H4 (cell line): Measurements from ENCODE around the gene SCD5. TPM values are rescaled to one million over a fixed set of nuclear protein-coding genes. Genes with fewer than 3 reads are reported as not detected.
"Not testable (repeated sequence)": the region's sequence is repeated elsewhere in the genome, so short reads cannot be mapped to it uniquely, and the experiment has no call there.

Source experiments
- DNase-seq: peaks from one replicate; pipeline ENCODE4 v3.0.0-alpha.2; 2015; ENCODE audit warnings: low spot score
- total RNA-seq: library from RNA; depleted of rRNA; stranded (reverse); fragments of >200 nt; shearing (Covaris generic); gene quantifications from 2 replicates; pipeline ENCODE4 v1.2.3, GENCODE V29; 2014; rRNA removed

The SCD5 gene
- total RNA-seq = 13.8 and 14.5 TPM in 2 replicates

GRCh38 chr4:82798168-82799005, at the start of gene SCD5:
SCD5 (minus strand) TSS chr4:82798796; CDS start chr4:82798537, 259 bp downstream.
- DNase-seq = peak; percentile 50

GRCh38 chr4:82842593-82842992, 44.0 kb upstream of the SCD5 start:
- DNase-seq = no peak

DNA sequence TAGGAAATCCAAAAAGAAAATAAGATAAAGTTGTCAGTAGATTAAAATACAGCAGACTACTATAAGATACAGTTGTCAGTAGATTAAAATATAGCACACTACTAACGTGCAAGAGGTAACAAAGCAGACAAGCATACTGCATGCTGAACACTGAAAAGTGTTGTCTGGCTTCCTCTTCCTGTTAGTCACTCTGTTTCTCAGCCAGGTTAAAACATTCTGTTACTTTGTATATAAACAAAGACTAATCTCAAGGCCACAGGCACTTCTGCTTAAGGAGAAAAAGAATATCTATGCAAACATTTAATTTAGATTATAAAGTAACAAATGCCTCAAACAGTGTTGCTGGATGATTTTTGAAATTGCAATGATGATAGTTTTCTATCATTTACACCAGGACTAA, 41.0 kb upstream of the SCD5 start:
- peak; percentile 15 for DNase-seq

- DNase-seq = peak; percentile 78
Measured at GRCh38 chr4:82833696-82834313, 35.2 kb upstream of the SCD5 start.

DNA sequence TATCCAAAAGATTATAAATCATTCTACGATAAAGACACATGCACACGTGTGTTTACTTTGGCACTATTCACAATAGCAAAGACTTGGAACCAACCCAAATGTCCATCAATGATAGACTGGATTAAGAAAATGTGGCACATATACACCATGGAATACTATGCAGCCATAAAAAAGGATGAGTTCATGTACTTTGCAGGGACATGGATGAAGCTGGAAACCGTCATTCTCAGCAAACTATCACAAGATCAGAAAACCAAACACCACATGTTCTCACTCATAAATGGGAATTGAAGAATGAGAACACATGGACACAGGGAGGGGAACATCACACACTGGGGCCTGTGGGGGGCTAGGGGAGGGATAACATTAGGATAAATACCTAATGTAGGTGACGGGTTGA, 34.5 kb upstream of the SCD5 start:
- not testable (repeated sequence) for DNase-seq

GRCh38 chr4:82825425-82825824, 26.8 kb upstream of the SCD5 start:
- DNase-seq = no peak

DNA sequence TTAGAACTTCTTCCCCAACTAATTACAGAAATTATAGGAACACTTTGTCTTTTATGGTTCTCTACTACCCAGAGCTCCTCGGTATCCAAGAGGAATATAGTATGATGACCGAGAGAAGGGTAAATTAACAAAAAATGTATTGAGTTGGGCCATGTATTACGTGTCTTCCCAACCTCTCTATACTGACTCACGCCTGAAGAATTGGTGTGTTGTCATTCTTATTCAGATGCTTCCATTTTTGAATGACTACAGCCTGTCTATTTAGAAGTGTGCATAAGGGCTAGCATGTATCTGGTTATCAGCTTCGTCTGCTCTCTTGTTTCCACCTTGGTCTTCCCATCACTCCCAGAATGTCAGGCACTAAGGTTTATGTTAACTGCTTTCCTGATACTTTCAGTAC, 24.5 kb upstream of the SCD5 start:
- no peak for DNase-seq

- no peak for DNase-seq
Measured at GRCh38 chr4:82820689-82821088, 22.1 kb upstream of the SCD5 start.

DNA sequence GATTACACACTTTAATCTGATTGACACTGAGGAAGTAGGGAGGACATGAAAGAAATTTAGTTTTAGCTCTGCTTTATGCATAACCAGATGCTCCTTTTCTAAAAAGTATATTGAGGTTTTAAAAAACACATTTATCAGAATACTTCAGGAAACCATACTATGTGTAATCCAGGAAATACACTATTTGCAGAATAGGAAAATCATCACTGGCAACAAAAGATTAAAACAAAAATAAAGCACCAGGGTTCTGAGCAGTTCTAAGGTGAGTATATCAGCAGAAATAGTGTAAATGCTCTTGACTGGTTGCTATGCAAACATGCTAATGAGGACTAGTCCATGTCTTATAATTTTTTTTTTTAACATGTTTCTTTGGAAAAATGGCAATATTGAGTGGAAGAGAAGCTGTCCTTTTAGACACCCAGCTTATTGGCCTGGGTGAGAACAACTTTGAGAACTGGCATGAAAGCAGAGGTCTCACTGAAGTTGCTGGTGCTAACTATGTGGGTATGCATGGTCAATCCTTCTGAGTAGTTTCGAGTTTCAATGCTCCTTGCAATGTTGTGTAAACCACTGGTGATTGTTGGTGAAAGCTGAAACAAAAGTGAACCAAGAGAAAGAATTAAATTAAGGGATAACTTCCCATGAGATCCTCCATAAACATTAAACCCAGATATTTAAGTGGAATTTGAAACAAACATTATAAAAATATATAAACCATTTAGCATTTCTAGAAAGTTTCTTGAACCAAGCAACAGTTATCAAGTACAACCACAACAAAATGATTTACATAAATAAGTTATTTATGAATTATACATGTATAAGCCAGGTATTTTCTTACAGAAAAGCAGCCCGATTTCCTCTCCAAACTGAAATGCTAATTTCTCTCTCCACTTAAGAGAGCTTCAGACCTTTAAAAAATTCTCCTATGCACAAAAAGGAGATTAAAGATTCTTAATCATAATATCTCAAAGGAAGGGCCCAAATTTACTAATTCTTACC, 20.4 kb upstream of the SCD5 start:
- DNase-seq = no peak

DNA sequence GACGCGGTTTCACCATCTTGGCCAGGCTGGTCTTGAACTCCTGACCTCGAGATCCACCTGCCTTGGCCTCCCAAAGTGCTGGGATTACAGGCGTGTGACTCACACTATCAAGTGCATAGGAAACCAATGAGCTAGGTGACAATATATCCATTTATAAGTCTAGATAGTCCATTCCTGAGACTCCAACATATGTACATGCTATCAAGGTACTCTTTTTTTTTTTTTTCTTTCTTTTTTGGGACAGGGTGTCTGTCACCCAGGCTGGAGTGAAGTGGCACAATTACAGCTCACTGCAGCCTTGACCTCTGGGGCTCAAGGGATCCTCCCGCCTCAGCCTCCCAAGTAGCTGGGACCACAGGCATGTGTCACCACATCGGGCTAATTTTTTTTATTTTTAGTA, 18.3 kb upstream of the SCD5 start:
- not testable (repeated sequence) for DNase-seq

DNA sequence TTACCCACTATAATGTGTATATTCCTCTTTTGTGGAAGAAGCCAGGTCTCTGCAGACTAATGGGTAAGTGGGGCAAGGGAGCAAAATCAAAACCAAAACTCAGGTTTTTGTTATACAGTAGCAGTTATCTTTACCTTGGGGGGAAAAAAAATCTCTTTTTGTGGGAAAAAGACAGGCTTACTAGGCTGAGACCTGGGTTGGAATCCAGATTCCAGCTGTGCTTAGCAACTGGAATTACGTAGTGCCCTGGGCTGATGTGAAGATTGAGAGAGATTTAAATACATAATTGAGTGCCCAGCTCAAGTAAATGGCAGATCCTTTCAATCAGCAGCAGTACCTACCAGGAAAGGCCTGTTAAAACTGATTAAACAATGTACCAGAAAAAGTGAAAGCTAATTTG, 15.4 kb upstream of the SCD5 start:
- DNase-seq = no peak

DNA sequence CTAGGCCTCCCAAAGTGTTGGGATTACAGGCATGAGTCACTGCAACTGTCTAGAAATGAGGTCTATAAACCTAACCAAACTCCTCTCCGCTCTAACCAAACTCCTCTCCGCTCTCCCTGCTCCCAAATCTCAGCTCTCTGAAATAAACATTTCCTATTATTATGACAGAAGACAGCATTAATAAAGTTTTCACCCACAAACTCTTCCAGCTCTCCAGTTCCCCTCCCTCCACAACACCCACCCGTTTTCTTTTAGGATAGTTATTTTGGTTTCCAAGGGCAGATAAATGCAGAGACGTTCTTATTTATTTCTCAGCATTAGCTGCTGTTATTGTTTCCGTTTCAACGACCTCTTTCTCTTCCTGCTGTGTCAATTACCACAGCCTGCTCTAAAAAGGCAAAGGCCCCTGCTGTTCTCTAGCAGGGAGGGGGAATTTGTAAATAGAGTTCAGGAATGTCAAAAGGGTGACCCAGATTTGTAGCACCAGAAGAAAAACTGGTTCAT, 13.3 kb upstream of the SCD5 start:
- no peak for DNase-seq

DNA sequence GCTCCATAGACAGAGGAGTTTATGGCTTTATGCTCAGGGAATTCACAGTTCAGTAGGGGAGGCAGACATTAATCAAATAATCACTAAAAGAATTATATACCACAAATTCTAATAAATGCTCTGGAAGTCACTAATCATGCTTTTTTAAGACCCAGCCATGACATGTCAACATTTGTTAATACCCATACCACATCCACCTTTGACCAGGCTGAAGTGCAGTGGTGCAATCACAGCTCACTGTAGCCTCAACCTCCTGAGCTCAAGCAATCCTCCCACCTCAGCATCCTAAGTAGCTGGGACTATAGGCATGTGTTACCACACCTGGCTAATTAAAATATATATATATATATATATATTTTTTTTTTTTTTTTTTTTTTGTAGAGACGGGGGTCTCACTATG, 12.8 kb upstream of the SCD5 start:
- DNase-seq = no peak

DNA sequence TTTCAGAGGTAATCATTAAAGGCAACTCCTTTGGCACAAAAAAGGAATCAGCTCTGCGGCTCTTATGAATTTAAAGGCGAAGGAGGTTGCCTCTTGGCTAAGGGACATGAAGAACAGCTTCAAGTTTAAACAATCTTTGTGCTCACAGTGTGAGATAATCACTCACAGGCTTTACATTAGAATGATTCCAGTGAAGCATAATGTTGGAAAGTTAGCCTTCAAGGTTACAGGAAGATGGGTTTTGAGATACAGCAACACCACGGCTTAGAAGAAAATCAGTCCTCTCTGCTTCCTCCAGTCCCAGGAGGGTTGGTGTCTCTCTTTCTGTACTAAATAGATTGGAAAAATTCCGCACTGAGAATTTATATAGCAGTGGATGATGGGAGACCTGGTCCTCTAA, 11.6 kb upstream of the SCD5 start:
- no peak for DNase-seq

- no peak for DNase-seq
Measured at GRCh38 chr4:82809619-82810018, 11.0 kb upstream of the SCD5 start.

DNA sequence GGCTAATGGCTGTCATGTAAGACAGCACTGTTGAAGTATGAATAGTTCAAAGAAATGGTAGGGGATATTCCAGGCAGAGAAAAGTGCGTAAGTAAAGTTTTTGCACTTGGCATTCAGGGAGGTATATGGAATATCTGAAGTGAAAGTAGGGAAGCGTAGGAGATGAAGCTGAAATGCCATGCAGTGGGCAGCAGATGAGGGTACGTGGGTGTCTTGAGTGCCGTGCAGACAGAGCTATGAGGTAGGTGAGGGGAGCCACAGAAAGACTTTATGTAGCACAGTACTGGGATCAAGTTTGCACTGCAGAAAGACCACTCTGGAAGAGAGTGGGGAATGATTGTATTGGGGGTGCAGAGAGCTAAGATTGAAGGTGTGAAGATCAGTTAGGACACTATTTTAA, 5.2 kb upstream of the SCD5 start:
- no peak for DNase-seq

GRCh38 chr4:82802911-82803310, 4.3 kb upstream of the SCD5 start:
- DNase-seq = no peak

DNA sequence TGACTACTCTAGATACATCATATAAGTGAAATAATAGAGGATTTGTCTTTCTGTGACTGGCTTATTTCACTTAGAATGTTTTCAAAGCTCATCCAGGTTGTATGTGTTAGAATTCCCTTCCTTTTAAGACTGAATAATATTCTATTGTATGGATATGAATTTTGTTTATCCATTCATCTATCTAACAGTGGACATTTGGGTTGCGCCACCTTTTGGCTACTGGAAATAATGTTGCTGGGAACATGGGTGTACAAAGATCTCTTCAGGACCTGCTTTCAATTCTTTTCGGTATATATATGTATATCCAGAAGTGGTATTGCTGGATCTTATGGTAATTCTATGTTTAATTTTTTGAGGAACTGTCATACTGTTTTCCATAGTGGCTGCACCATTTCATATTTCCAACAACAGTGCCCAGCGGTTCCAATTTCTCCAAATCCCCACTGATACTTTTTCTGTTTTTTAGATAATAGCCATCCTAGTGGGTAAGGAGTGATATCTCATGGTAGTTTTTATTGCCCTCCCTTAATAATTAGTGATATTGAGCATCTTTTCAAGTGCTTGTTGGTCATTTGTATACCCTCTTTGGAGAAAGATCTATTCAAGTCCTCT, 3.4 kb upstream of the SCD5 start:
- no peak for DNase-seq

DNA sequence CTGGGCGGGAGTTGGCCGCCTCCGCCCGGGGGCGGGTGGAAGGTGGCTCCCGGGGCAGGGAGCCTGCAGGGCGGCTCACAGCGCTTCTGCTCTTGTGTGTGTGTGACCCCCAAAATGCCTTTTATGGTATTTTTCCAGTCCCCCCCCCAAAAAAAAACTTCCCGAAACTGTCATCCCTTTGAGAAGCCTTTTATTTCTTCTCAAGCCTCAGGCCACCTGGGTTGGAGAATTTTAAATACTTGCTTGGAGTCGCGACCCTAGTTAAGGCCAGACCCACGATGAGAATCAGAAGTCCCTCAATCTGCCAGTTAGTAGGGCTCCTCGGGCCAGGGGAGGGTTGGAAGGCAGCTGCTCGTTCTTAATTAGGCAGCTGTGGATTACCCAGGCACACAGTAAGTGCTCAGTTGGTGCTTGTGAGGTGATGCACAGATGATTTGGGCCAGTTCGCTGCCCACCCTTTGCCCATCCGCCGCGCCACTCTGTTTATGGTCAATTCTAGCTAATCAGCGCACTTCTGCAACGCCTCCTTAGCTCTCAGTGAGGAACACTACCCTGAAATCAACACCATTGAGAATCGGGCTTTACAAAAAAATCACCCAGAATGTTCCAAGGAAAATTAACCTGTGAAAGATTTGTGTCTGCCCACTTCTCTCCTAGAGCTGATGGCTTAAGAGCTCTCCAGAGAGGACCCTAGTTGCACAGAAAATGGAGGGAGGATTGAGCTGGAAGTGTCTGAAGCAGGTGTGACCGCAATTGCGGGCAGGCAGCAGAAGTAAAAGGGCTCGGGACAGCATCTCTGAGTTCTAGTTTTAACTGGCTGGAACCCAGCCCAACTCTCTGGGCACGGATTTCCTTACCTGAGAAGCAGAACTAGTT, 648 bp upstream of the SCD5 start:
- DNase-seq = no peak

GRCh38 chr4:82797405-82798111, 1.0 kb downstream of the SCD5 start:
- DNase-seq = no peak
